CD4-positive, alpha-beta memory T cell (primary cell): Measurements from ENCODE around the gene FAM193A. TPM values are rescaled to one million over a fixed set of nuclear protein-coding genes. Genes with fewer than 3 reads are reported as not detected.

Experiments used
- CTCF ChIA-PET: fragments of 350-600 bp; sonication (Branson Sonifier 250); formaldehyde crosslinking; loops from one replicate; lab custom pipeline; 2021; ENCODE audit warnings: inconsistent platforms; ENCODE audit not compliant: partially characterized antibody; lab: Charles Lee
- POLR2A ChIA-PET: fragments of 350-600 bp; sonication (Branson Sonifier 250); formaldehyde crosslinking; loops from one replicate; lab custom pipeline; 2021; ENCODE audit not compliant: partially characterized antibody; lab: Charles Lee
- DNase-seq, 5 donors: peaks; one replicate each; pipeline versions ENCODE4 v3.0.0 to v3.0.0-alpha.2; 2020 to 2022; ENCODE audit warnings: mixed read lengths in 1 of 5
- H3K27ac ChIP-seq: one replicate; pipeline ENCODE4 v1.7.0; 2013; ENCODE audit warnings: low read depth, low read length
- H3K27me3 ChIP-seq: 2 replicates; pipeline ENCODE4 v1.7.0; 2013; ENCODE audit warnings: mild to moderate bottlenecking, low read length, moderate library complexity; ENCODE audit not compliant: insufficient read depth
- H3K36me3 ChIP-seq: 2 replicates; pipeline ENCODE4 v1.7.0; 2013; ENCODE audit warnings: mild to moderate bottlenecking, low read length, moderate library complexity; ENCODE audit not compliant: insufficient read depth
- H3K4me1 ChIP-seq: 2 replicates; pipeline ENCODE4 v1.7.0; 2013; ENCODE audit warnings: mild to moderate bottlenecking, low read length, moderate library complexity; ENCODE audit not compliant: insufficient read depth
- H3K4me3 ChIP-seq, 2 donors: one replicate each; pipeline ENCODE4 v1.7.0; 2013; ENCODE audit warnings: low read length in 2 of 2, mild to moderate bottlenecking in 1 of 2
- H3K9me3 ChIP-seq, 2 donors: one replicate each; pipeline ENCODE4 v1.7.0; 2013; ENCODE audit warnings: low read length in 2 of 2, control low read depth in 1 of 2; ENCODE audit not compliant: control insufficient read depth in 1 of 2
- H3K27ac Mint-ChIP-seq, 7 donors: one replicate each; pipeline ENCODE4 v1.8.0; 2020 to 2021; ENCODE audit warnings: mixed read lengths in 7 of 7, mild to moderate bottlenecking in 6 of 7, inconsistent platforms in 3 of 7, moderate library complexity in 3 of 7
- H3K27me3 Mint-ChIP-seq, 2 donors: one replicate each; pipeline ENCODE4 v1.8.0; 2020 to 2021; ENCODE audit warnings: mixed read lengths in 2 of 2
- H3K36me3 Mint-ChIP-seq, 2 donors: one replicate each; pipeline ENCODE4 v1.8.0; 2020 to 2021; ENCODE audit warnings: mixed read lengths in 2 of 2, inconsistent platforms in 1 of 2, mild to moderate bottlenecking in 1 of 2
- H3K4me1 Mint-ChIP-seq, 4 donors: one replicate each; pipeline ENCODE4 v1.8.0; 2020 to 2021; ENCODE audit warnings: mixed read lengths in 4 of 4, mild to moderate bottlenecking in 1 of 4
- H3K4me3 Mint-ChIP-seq, 8 donors: one replicate each; pipeline ENCODE4 v1.8.0; 2020 to 2021; ENCODE audit warnings: mixed read lengths in 8 of 8, mild to moderate bottlenecking in 7 of 8, moderate library complexity in 6 of 8, inconsistent platforms in 3 of 8
- H3K9me3 Mint-ChIP-seq, 8 donors: one replicate each; pipeline ENCODE4 v1.8.0; 2020 to 2021; ENCODE audit warnings: mixed read lengths in 8 of 8, mild to moderate bottlenecking in 5 of 8, inconsistent platforms in 3 of 8, moderate library complexity in 1 of 8
- intact Hi-C: fragments of 100-400 bp; cut with micrococcal nuclease; formaldehyde crosslinking; loops from one replicate; pipeline ENCODE4 v1.15.1; 2023
- polyA plus RNA-seq, 2 donors: library from polyadenylated mRNA; unstranded; fragments of 300-500 nt; fragmentation: Illumina TruSeq; gene quantifications; one replicate each; pipeline ENCODE4 v1.2.3, GENCODE V29; 2021
- total RNA-seq, 2 experiments: library from RNA; stranded (reverse); gene quantifications; one replicate each; pipeline ENCODE4 v1.2.3, GENCODE V29; 2021

FAM193A gene
- total and polyA plus RNA-seq, 4 experiments from 2014 or later = 0.16 to 47.8 (median 26.1) TPM

DNA sequence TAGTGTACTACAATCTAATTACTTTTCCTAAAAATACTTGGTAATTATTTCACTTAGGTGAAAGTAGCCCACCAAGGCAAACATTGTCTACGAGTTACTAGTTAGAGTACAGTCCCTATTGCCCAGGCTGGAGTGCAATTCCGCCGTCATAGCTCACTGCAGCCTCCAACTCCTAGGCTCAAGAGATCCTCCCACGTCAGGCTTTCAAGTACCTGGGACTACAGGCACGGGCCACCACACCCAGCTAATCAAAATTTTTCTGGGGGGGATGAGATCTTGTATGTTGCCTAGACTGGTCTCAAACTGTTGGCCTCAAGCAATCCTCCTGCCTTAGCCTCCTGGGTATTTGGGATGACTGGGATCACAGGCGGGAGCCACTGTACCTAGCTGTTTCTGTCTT is 21.9 kb downstream of the FAM193A start:
- Histone ChIP-seq H3K36me3 (no peaks in the 10 kb centered on the region), H3K4me3 (no peak overlapping the region), H3K27ac (no peak overlapping the region), H3K27me3 (no peaks in the 10 kb centered on the region), H3K4me1 (peaks cover 18% of the 10 kb centered on the region), H3K9me3 (no peaks in the 10 kb centered on the region)
- Mint-ChIP-seq H3K27ac (no peak overlapping the region), H3K4me1 (peaks cover 27 to 69% (median 39%) of the 10 kb centered on the region in 4 donors), H3K9me3 (peaks cover 0 to 2% (median 0%) of the 10 kb centered on the region in 8 donors), H3K36me3 (peaks cover 9 to 25% of the 10 kb centered on the region in 2 donors), H3K4me3 (no peak overlapping the region), H3K27me3 (no peaks in the 10 kb centered on the region)
- no peak for DNase-seq
- ChIA-PET CTCF (interaction anchor here (1.5 kb wide), 1 partner anchor 11 kb away, joined by 4 read pairs; no protein-coding TSS in a partner anchor), POLR2A (no interaction called here)
- intact Hi-C loops = no loop called here

DNA sequence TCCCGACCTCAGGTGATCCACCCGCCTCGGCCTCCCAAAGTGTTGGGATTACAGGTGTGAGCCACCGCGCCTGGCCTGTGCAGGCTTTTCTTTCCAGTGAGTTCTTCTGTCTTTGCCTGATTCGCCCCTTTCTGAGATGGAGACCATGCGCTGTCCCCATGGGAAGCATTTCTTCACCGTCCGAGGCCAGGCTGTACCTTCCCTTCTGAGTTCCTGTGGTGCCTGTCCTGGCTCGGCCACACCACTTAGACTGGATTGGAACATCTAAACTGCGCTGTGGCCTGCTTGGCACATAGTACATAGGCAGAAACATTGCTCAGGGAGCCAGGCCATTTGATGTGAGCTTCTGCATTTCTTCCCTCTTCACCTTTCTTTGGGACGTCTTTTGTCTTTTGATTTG is 23.7 kb downstream of the FAM193A start:
- Mint-ChIP-seq H3K27me3 (no peaks in the 10 kb centered on the region), H3K9me3 (peaks cover 0 to 2% (median 0%) of the 10 kb centered on the region in 8 donors), H3K4me1 (peaks cover 24 to 67% (median 38%) of the 10 kb centered on the region in 4 donors), H3K4me3 (no peak overlapping the region), H3K36me3 (peaks cover 16 to 35% of the 10 kb centered on the region in 2 donors), H3K27ac (peak overlapping the region in 3 of 7 donors; percentile 0 to 65 (median 32))
- H3K9me3 ChIP-seq = no peaks in the 10 kb centered on the region
- intact Hi-C loops = no loop called here
- H3K27me3 ChIP-seq = no peaks in the 10 kb centered on the region
- ChIA-PET POLR2A (no interaction called here), CTCF (no interaction called here)
- H3K36me3 ChIP-seq = no peaks in the 10 kb centered on the region
- no peak for DNase-seq
- H3K27ac ChIP-seq = no peak overlapping the region
- no peak overlapping the region for H3K4me3 ChIP-seq
- H3K4me1 ChIP-seq = peaks cover 5% of the 10 kb centered on the region

DNA sequence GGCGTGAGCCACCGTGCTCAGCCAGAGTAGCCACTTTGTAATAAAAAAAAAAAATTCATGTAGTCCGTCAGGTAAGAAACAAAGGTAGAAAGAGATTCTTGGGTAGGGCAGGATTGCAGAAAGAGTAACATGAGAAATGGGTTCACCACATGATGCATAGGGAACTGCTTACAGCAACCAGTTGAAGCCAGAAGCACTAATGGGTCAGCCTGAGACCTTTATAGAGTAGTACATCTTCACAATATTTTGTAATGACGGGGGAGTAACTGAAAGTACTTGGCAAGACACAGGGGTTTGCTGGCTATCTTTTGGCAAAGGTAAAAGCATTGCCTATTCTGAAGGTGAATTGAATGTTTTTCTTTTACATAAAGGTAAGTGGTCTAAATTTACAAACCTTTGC is 29.1 kb downstream of the FAM193A start:
- H3K36me3 ChIP-seq = no peaks in the 10 kb centered on the region
- DNase-seq = no peak
- intact Hi-C loops = no loop called here
- H3K27me3 Mint-ChIP-seq = no peaks in the 10 kb centered on the region
- no peak overlapping the region for H3K4me3 ChIP-seq
- peaks cover 22 to 35% of the 10 kb centered on the region in 2 donors for H3K36me3 Mint-ChIP-seq
- H3K27ac Mint-ChIP-seq = peak overlapping the region in 1 of 7 donors; percentile 5
- POLR2A ChIA-PET = no interaction called here
- H3K4me1 ChIP-seq = peaks cover 18% of the 10 kb centered on the region
- H3K27me3 ChIP-seq = no peaks in the 10 kb centered on the region
- H3K9me3 Mint-ChIP-seq = peaks cover 0 to 2% (median 0%) of the 10 kb centered on the region in 8 donors
- H3K4me1 Mint-ChIP-seq = peaks cover 30 to 62% (median 41%) of the 10 kb centered on the region in 4 donors
- no peak overlapping the region for H3K27ac ChIP-seq
- CTCF ChIA-PET = no interaction called here
- no peaks in the 10 kb centered on the region for H3K9me3 ChIP-seq
- H3K4me3 Mint-ChIP-seq = no peak overlapping the region

DNA sequence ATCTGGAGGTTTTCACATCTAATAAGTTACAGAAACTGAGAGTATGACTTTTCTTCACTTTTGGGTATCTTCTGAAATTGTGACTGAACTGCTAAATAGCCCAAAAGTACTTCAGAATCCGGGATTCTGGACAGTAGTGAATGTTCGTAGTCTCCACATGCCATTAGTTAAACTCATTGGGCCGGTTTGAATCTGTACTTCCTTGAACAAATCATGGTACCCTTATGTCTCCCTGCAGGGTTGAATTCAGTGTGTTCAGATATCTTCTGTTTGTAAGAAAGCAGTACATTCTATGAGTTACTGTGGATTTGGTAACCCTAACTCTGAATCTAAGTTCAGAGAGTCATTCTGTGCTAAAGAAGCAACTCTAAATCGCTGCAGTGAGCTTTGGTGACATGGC is 33.6 kb downstream of the FAM193A start:
- Mint-ChIP-seq H3K27ac (peak overlapping the region in 5 of 7 donors; percentile 29 to 71 (median 36)), H3K36me3 (peaks cover 14% of the 10 kb centered on the region in 2 donors), H3K4me3 (peak overlapping the region in 2 of 8 donors; percentile 3 to 48), H3K4me1 (peaks cover 46 to 65% (median 54%) of the 10 kb centered on the region in 4 donors), H3K9me3 (no peaks in the 10 kb centered on the region), H3K27me3 (no peaks in the 10 kb centered on the region)
- no peaks in the 10 kb centered on the region for H3K9me3 ChIP-seq
- H3K27me3 ChIP-seq = no peaks in the 10 kb centered on the region
- intact Hi-C loops = no loop called here
- DNase-seq = no peak
- no peak overlapping the region for H3K4me3 ChIP-seq
- no peak overlapping the region for H3K27ac ChIP-seq
- ChIA-PET POLR2A (no interaction called here), CTCF (interaction anchor here (1.5 kb wide), 1 partner anchor 11 kb away, joined by 4 read pairs; no protein-coding TSS in a partner anchor)
- no peaks in the 10 kb centered on the region for H3K36me3 ChIP-seq
- H3K4me1 ChIP-seq = peaks cover 25% of the 10 kb centered on the region

DNA sequence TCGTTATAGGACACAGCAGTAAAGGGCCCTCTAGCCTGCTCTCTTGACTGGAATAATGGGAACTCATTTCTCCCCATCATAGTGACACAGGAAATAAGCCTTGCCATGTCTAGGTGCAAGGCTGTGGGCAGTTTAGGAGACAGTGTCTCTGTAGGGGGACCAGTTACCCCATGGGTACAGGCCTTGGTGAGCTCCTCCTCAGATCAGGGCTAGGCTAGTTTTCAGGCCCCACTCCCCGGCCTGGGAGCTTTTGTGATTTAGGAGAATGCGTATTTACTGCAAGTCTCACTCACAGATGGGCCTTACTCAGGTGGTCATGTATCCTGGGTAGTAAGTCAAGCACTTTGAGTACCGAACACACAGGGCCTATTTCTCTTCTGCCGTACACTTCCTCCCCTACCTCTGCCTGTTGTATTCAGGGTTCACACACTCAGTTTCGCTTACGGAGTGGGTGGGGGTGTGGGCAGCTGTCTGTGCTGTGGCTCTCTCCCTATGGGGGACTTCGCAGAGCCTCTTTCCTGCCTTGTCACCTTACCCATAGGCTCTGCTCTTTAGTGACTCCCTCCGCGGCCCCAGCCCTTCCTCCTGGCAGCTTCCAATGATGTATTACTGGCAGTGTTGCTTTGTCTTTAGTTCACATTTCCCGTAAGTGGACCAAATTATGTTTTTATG is 34.2 kb downstream of the FAM193A start:
- H3K4me1 Mint-ChIP-seq = peaks cover 46 to 64% (median 56%) of the 10 kb centered on the region in 4 donors
- POLR2A ChIA-PET = no interaction called here

DNA sequence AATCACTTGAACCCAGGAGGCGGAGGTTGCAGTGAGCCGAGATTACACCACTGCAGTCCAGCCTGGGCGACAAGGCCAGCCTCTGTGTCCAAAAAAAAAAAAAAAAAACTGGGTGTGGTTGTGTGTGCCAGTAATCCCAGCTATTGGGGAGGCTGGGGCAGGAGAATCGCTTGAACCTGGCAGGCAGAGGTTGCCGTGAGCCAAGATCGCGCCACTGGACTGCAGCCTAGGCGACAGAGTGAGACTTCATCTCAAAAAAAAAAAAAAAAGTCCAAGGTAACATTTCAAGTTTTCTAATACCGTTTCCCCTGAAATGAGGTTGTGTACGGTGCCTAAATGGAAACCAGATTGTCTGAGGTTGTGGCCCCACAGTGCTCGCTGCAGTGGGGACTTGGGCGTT is 35.6 kb downstream of the FAM193A start:
- intact Hi-C loops = no loop called here

More for the DNA sequence above, 34.2 kb downstream of the FAM193A start:
- intact Hi-C loops = no loop called here
- H3K27ac Mint-ChIP-seq = peak overlapping the region; percentile 24 to 90 (median 79)
- H3K27ac ChIP-seq = no peak overlapping the region
- no peaks in the 10 kb centered on the region for H3K27me3 ChIP-seq
- no peak overlapping the region for H3K4me3 ChIP-seq
- H3K36me3 ChIP-seq = no peaks in the 10 kb centered on the region
- DNase-seq = peak; percentile 22 to 66 (median 49)
- H3K27me3 Mint-ChIP-seq = no peaks in the 10 kb centered on the region
- no peaks in the 10 kb centered on the region for H3K9me3 Mint-ChIP-seq
- H3K4me1 ChIP-seq = peaks cover 25% of the 10 kb centered on the region
- no peaks in the 10 kb centered on the region for H3K9me3 ChIP-seq
- CTCF ChIA-PET = no interaction called here
- H3K36me3 Mint-ChIP-seq = peaks cover 12 to 14% of the 10 kb centered on the region in 2 donors
- H3K4me3 Mint-ChIP-seq = peak overlapping the region in 7 of 8 donors; percentile 3 to 65 (median 48)

DNA sequence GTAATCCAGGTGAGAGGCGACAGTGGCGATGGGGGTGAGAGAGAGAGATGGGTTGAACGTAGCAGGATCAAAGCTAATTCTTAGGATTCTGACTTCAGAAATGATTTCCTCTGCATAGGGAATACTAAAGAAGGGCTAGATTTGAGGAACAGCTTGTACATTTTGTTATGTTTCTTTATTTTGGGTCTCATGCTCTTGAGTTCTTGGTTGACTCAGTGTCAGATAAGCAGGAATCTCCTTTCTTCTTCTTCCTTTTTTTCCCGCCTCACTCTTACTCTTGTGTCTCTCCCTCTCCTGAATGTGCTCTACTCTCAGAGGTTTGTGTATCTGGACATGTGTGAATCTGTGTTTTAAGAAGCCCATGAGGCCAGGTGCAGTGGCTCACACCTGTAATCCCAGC is 36.4 kb downstream of the FAM193A start:
- peaks cover 25% of the 10 kb centered on the region for H3K4me1 ChIP-seq
- Mint-ChIP-seq H3K4me1 (peaks cover 52 to 74% (median 62%) of the 10 kb centered on the region in 4 donors), H3K36me3 (peaks cover 10 to 12% of the 10 kb centered on the region in 2 donors), H3K27ac (peak overlapping the region in 6 of 7 donors; percentile 19 to 86 (median 70)), H3K9me3 (no peaks in the 10 kb centered on the region), H3K27me3 (no peaks in the 10 kb centered on the region), H3K4me3 (peak overlapping the region in 1 of 8 donors; percentile 10)
- H3K27ac ChIP-seq = no peak overlapping the region
- no peaks in the 10 kb centered on the region for H3K9me3 ChIP-seq
- no peak overlapping the region for H3K4me3 ChIP-seq
- no peaks in the 10 kb centered on the region for H3K27me3 ChIP-seq
- POLR2A ChIA-PET = no interaction called here
- CTCF ChIA-PET = no interaction called here
- no peaks in the 10 kb centered on the region for H3K36me3 ChIP-seq
- no peak for DNase-seq
- intact Hi-C loops = no loop called here

More for the DNA sequence above, 35.6 kb downstream of the FAM193A start:
- peaks cover 25% of the 10 kb centered on the region for H3K4me1 ChIP-seq
- Mint-ChIP-seq H3K36me3 (peaks cover 12 to 14% of the 10 kb centered on the region in 2 donors), H3K9me3 (no peaks in the 10 kb centered on the region), H3K4me1 (peaks cover 53 to 73% (median 63%) of the 10 kb centered on the region in 4 donors), H3K4me3 (peak overlapping the region in 1 of 8 donors; percentile 22), H3K27ac (peak overlapping the region in 4 of 7 donors; percentile 17 to 83 (median 66)), H3K27me3 (no peaks in the 10 kb centered on the region)
- H3K27ac ChIP-seq = no peak overlapping the region
- no peaks in the 10 kb centered on the region for H3K27me3 ChIP-seq
- H3K36me3 ChIP-seq = no peaks in the 10 kb centered on the region
- CTCF ChIA-PET = no interaction called here
- DNase-seq = no peak
- POLR2A ChIA-PET = no interaction called here
- H3K9me3 ChIP-seq = no peaks in the 10 kb centered on the region
- no peak overlapping the region for H3K4me3 ChIP-seq
